ENCODE measurements around the gene ACSF3.
"Not testable (repeated sequence)": the region's sequence is repeated elsewhere in the genome, so short reads cannot be mapped to it uniquely, and the experiment has no call there.

ACSF3 gene

GRCh38 chr16:89074072-89074674 is 19.5 kb upstream of the ACSF3 start:
- DNase-seq: not testable (repeated sequence)

DNA sequence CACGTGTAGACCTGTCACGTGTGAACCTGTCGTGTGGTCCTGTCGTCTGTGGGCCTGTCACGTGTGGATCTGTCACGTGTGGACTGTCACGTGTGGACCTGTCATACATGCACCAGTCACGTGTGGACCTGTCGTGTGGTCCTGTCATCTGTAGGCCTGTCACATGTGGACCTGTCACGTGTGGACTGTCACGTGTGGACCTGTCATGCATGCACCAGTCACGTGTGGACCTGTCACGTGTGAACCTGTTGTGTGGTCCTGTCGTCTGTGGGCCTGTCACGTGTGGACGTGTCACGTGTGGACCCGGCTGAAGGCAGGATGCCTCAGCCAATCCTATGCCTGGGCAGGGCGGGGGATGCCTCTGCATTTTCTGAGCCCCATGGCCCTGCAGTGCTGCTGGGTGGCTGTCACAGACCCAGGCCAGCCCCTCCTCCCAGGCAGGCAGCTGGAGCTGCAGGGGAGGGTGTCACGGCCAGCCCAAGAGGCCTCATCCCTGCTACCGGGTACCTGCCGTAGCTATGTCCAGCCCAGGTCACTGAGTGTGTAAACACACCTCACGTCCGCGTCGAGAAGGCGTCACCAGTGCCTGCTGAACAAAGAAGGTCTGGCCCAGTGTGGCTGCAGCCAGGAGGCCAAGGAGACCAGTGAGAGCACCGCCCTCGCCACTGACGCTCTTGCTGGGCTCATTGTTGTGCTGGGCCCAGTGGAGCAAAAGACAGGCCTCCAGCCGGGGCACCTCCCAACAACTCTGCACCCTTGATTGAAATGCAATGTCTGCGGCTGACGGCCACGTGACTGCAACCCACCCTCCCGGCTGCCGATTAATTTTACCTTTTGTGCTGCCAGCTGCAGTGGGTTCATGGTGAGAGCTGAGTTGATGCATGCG is 18.6 kb upstream of the ACSF3 start:
- DNase-seq: no peak

GRCh38 chr16:89076159-89076558 is 17.5 kb upstream of the ACSF3 start:
- no peak for DNase-seq

GRCh38 chr16:89077076-89077475 is 16.6 kb upstream of the ACSF3 start:
- DNase-seq: no peak

DNA sequence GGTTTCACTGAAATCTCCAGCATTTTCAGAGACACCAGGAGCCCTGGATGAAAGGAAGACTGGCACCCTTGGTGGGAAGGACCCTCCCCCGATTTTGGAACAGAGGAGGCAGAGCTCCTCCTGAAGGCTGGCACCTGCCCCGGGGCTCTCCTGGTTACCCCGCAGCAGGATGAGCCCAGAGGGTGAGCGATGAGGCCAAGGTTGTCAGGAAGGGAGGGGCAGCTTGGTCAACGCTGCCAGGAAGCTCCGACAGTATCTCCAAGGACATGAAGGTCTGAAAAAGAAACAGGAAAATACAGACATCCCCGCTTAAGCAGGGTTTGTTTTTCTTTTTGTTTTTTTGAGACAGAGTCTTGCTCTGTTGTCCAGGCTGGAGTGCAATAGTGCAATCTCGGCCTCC is 15.5 kb upstream of the ACSF3 start:
- no peak for DNase-seq

- DNase-seq: no peak
Observed at GRCh38 chr16:89079434-89079980, 14.1 kb upstream of the ACSF3 start.

DNA sequence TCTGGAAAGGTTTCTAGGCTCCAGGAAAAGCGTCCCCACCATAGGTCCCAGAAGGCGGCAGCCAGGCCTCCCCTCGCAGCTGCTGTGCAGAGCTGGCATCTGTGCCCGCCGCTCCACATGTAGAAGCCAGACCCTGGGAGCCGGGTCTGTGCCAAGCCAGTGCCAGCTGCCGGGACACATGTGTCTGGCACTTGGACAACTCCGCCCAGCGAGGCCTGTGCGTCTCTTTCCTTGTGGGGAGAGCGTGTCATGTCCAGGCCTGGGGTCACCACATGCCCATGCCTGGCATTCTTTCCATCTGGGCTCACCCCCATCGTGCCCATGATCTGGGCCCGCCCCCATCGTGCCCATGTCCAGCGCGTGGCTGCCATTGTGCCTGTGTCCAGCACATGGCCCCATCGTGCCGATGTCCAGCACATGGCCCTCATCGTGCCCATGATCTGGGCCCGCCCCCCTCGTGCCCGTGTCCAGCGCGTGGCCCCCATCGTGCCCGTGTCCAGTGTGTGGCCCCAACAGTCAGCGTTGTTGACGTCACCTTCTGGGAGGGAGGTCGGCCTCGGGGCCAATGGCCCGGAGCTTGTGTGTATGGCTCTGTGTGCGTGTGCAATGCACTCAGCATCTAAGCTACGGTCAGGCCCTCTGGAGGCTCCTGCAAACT is 13.3 kb upstream of the ACSF3 start:
- DNase-seq: no peak

DNA sequence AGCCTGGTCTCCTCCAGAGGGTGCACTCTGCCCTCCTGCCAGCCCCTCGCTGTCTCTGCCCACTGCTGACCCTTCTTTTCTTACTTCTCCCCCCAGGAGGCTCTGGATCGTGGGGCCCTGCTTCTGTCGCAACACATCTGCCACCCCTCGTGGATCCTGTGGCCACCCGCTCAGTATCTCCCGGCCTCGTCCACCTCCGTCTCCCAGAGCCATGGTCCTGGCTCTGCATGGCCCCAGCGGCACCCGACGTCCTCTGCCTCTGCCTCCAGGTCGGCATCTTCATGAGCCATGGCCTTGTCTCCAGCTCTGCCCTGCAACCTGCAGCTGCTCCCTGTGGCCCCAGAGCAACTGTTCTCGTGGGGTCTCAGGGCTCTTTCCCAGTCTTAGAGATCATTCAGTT is 12.1 kb upstream of the ACSF3 start:
- DNase-seq: no peak

DNA sequence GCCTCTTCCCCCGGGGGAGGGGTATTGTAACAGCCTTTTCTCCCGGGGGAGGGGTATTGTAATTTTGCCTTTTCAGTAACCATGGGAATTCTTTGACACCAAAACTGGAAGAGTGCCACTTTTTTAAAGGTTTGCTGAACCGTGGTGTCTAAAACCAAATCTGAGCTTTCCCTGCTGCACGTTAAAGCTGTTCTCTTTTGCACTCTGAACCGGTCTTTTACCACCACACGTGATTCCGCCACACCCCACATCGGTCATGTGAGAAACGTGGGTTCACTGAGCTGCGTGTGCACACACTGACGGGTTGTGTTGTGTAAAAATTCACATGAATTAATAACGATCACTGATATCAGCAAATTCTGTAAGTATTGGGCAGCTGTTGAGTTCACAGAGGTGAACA is 9.2 kb upstream of the ACSF3 start:
- DNase-seq: no peak

GRCh38 chr16:89084814-89085612 is 8.6 kb upstream of the ACSF3 start:
- no peak for DNase-seq

GRCh38 chr16:89085755-89086154 is 7.9 kb upstream of the ACSF3 start:
- no peak for DNase-seq

GRCh38 chr16:89087922-89088497 is 5.6 kb upstream of the ACSF3 start:
- no peak for DNase-seq

- no peak for DNase-seq
Observed at GRCh38 chr16:89089120-89089519, 4.5 kb upstream of the ACSF3 start.

GRCh38 chr16:89090182-89090630 is 3.4 kb upstream of the ACSF3 start:
- DNase-seq: no peak

- DNase-seq: no peak
Observed at GRCh38 chr16:89090669-89091426, 2.8 kb upstream of the ACSF3 start.

GRCh38 chr16:89092013-89092412 is 1.6 kb upstream of the ACSF3 start:
- no peak for DNase-seq

DNA sequence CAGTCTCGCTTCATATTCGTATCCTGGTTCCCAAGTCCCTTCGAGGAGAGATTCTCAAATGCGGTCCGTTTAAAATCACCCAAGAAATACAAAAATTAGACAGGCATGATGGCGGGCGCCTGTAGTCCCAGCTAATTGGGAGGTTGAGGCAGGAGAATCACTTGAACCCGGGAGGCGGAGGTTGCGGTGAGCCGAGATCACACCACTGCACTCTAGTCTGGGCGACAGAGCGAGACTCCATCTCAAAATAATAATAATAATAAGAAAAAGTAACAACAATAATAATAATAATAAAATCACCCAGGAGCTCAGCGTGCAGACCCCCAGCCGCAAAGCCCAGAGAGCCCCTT is 425 bp upstream of the ACSF3 start:
- not testable (repeated sequence) for DNase-seq

GRCh38 chr16:89094252-89094879 is 714 bp downstream of the ACSF3 start:
- DNase-seq: no peak

DNA sequence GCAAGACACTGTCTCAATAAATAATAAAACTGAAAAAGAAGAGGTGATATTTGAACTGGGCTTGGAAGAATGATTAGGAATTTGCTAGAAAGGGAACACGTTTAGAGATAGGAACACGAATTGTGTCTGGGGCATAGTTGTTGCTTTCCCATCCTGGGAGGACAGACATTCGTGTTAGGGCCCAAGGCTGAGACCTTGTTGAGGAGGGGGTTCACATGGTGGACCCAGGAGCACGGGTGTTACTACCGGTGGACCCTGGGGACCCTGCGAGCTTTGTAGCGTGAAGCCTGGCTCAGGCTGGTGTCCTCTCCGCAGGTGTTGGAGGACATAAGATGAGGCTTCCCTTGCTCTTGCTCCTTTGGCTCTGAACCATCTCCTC is 1.2 kb downstream of the ACSF3 start:
- DNase-seq: no peak

- DNase-seq: no peak
Observed at GRCh38 chr16:89095491-89095951, 1.9 kb downstream of the ACSF3 start.
